NB4 (cell line): Measurements from ENCODE around the gene NANOGP8.

Experiments
- DNase-seq: peaks from one replicate; pipeline ENCODE4 v3.0.0; 2010; ENCODE audit warnings: low read depth
- H3K4me3 ChIP-seq: one replicate; pipeline ENCODE4 v1.5.1; 2011; ENCODE audit warnings: mild to moderate bottlenecking, low read depth, low read length, moderate library complexity
- MYC ChIP-seq: IDR thresholded peaks from 2 replicates; pipeline ENCODE4 v1.6.1; 2011; ENCODE audit warnings: low read depth, low read length
- POLR2A ChIP-seq: IDR thresholded peaks from 2 replicates; pipeline ENCODE4 v1.6.1; 2011; ENCODE audit warnings: mild to moderate bottlenecking; ENCODE audit not compliant: insufficient read length; ENCODE audit errors: extremely low read depth
- TF ChIP-seq, protein P1 (sequence below): IDR thresholded peaks from one replicate; pipeline ENCODE4 v1.5.1; 2012; ENCODE audit warnings: low read depth, low read length
- TF ChIP-seq, protein P2 (sequence below): IDR thresholded peaks from 2 replicates; pipeline ENCODE4 v1.6.1; 2011; ENCODE audit warnings: low read depth, low read length

The NANOGP8 gene

DNA sequence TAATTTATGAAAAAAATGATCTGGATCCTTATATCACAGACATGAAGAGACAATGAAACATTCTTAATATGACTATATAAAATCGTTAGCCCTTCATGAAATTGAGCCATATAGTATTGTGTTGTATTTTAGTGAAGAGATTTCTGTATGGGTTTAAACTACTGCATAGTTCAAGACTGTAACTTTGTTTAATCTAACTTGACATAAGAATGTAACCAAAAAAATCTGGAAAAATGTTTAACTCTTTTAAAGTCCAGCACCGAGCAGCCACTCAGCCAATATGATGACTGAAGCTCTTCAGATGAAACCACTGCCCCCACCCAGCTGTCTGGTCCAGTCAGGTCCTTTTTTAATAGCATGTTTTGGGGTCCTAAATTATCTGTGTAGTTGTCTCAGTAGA lies 4.9 kb downstream of the NANOGP8 start:
- TF ChIP-seq, protein P1, sequence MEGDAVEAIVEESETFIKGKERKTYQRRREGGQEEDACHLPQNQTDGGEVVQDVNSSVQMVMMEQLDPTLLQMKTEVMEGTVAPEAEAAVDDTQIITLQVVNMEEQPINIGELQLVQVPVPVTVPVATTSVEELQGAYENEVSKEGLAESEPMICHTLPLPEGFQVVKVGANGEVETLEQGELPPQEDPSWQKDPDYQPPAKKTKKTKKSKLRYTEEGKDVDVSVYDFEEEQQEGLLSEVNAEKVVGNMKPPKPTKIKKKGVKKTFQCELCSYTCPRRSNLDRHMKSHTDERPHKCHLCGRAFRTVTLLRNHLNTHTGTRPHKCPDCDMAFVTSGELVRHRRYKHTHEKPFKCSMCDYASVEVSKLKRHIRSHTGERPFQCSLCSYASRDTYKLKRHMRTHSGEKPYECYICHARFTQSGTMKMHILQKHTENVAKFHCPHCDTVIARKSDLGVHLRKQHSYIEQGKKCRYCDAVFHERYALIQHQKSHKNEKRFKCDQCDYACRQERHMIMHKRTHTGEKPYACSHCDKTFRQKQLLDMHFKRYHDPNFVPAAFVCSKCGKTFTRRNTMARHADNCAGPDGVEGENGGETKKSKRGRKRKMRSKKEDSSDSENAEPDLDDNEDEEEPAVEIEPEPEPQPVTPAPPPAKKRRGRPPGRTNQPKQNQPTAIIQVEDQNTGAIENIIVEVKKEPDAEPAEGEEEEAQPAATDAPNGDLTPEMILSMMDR, result no peak
- TF ChIP-seq, protein P2, sequence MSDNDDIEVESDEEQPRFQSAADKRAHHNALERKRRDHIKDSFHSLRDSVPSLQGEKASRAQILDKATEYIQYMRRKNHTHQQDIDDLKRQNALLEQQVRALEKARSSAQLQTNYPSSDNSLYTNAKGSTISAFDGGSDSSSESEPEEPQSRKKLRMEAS, result no peak
- TF ChIP-seq POLR2A (no peak), MYC (no peak)
- no peak overlapping the region for H3K4me3 ChIP-seq
- DNase-seq, result no peak

DNA sequence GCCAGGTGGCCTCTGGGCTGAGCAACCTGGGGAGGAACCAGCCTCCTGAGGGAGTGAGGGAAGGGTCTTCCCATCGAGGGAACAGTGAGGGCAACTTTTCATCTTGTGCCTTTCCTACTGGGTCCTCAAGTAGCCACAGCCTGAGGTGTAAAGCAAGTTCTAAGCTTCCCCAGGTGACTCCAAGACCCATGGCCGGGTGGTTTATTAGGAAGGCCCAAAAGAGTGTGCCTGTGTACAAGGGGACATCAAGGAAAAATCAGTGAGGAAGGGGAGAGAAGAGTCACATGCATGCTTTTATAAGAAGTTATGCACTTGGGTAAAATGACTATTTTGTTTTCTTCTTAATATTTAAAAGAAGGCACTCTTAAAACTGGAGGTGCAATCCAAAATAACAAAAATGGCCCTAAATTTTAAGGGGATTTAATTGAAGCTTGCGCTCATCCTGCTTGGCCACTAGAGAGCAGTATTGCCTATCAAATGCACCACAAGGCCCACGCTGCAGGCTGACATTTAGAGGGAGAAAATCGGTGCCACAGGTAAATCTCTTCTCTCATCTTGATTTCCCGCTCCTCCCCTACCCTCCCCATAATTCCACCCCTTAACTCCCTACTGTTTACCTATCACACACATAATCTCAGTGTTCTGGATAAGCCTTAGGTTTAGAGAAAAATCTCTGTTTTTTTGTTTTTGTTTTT lies 6.7 kb downstream of the NANOGP8 start:
- TF ChIP-seq, protein P1, result peak; percentile 71
- TF ChIP-seq, protein P2, result peak; percentile 44; the same call in 1 of the 2 replicates
- TF ChIP-seq POLR2A, result no peak
- peak; percentile 66 for DNase-seq
- no peak overlapping the region for H3K4me3 ChIP-seq

DNA sequence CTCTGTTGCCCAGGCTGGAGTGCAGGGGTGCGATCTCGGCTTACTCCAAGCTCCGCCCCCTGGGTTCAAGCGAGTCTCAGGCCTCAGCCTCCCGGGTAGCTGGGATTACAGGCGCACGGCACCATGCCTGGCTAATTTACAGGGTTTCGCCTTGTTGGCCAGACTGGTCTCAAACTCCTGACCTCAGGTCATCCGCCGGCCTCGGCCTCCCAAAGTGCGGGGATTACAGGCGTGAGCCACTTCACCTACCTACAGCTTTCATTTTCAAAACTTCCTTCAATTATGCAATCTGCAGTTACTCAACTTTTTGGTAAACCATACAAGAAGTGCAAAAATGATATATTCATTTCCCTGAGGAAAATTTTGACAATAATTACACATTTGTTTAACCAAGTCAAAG lies 14.0 kb downstream of the NANOGP8 start:
- peak overlapping the region; percentile 37 for H3K4me3 ChIP-seq
- TF ChIP-seq, protein P2, result no peak
- TF ChIP-seq, protein P1, result no peak
- TF ChIP-seq MYC (no peak), POLR2A (no peak)
- peak; percentile 49 for DNase-seq

DNA sequence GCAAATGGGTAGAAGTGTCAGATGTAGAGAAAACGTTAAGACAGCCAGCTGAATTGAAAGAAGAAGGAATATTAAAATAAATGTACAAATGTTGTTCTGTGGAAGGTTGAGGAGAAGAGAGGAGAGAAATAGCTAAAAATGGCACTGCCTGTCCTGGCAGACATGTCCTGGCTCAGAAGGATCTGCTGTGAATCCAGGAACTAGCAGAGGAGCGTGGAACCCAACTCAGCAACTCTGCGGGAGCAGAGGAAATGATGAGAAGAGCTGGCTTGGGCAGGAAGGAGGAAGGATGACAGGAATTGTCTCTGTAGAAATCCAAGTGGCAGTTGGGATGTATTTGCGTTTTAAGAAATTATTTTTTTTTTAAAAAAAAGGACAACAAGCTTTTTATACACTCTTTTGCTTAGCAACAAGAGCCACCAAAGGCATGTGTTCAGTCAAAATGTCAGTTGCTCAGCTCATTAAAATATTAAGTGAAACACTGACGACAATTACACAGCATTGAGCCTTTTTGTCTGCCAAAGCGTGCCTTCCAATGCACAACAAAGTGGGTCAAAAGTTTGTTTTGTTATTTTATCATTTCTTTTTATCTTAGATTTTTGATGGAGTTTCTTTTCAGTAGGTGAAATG lies 16.1 kb downstream of the NANOGP8 start:
- no peak for DNase-seq
- no peak overlapping the region for H3K4me3 ChIP-seq
- TF ChIP-seq POLR2A, result no peak
- TF ChIP-seq, protein P1, result no peak
- TF ChIP-seq, protein P2, result no peak
- TF ChIP-seq MYC, result no peak

DNA sequence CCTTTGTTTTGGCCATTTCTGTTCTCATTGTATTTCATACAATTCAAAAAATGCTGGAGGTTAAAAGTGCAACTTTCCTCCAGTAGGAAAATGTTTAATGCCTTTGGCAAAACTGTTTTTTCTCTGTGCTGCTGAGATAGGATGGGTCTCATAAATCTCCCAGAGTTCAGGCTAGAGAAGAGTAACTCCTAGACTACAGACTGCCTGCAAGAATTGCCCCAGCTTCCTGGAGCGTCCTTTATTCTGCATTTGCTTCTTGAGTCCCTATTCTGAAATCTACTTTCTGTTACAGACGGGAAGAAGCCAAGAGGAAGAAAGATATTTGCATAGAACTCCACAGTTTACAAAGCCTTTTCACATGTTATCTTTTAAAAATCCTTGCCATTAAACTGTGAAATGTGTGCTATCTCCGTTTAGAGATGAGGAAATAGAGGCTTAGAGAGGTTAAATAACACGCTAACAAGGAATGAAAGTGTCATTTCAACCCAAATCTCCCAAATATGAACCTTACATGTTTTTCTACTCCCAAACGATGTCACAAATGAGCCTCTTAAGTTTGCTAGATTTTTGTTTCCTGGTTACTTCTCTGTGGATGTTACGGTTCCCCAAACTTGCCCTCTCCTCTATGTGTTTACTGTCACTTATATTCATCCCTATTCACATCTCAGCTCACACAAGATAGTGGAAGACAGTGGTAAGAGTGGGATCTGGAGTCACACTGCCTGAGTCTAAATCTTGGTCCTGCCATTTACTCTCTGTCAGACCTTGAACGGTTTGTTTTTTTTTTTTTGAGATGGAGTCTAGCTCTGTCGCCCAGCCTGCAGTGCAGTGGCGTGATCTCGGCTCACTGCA lies 17.4 kb downstream of the NANOGP8 start:
- no peak for TF ChIP-seq MYC
- TF ChIP-seq, protein P2, result no peak
- TF ChIP-seq, protein P1, result no peak
- TF ChIP-seq POLR2A, result no peak
- H3K4me3 ChIP-seq, result no peak overlapping the region
- no peak for DNase-seq
